GM12878 (cell line): Measurements from ENCODE around the gene SYNGAP1. TPM values are rescaled to one million over a fixed set of nuclear protein-coding genes. Genes with fewer than 3 reads are reported as not detected.

Experiments used
- ATAC-seq: fragments of 200-7000 bp; cut with Tn5 transposase; 3 replicates; pipeline ENCODE4 v1.9.1; 2020; ENCODE audit warnings: mild to moderate bottlenecking, moderate library complexity
- BruUV-seq: library from RNA; stranded (reverse); fragments of 400-500 nt; replicated peaks from 2 replicates; lab custom pipeline; 2021; lab: Mats Ljungman, UMichigan
- CTCF ChIA-PET: fragments of 300-600 bp; sonication (Branson Sonifier 250); formaldehyde crosslinking; extraction: SDS; loops from one replicate; lab custom pipeline; 2021; ENCODE audit warnings: inconsistent platforms; lab: Yijun Ruan, JAX
- POLR2A ChIA-PET: fragments of 350-600 bp; formaldehyde crosslinking; extraction: SDS; loops from one replicate; lab custom pipeline; 2021; ENCODE audit warnings: inconsistent platforms; lab: Charles Lee
- RAD21 ChIA-PET: fragments of 300-600 bp; sonication (Branson Sonifier 250); formaldehyde crosslinking; loops from one replicate; lab custom pipeline; 2023; ENCODE audit warnings: antibody characterized with exemption; ENCODE audit not compliant: unreplicated experiment; lab: Charles Lee
- SMC1A ChIA-PET: fragments of 300-600 bp; sonication (Branson Sonifier 250); formaldehyde crosslinking; loops from one replicate; lab custom pipeline; 2023; ENCODE audit not compliant: unreplicated experiment, uncharacterized antibody; lab: Charles Lee
- DNase-seq: peaks from one replicate; pipeline ENCODE4 v3.0.0-alpha.2; 2011; ENCODE audit warnings: low read depth, low spot score
- FAIRE-seq: peaks from 3 replicates; lab custom pipeline; 2011; peaks lifted over from hg19 to GRCh38; lab: Jason Lieb, UNC
- H2AFZ ChIP-seq: 2 replicates; pipeline ENCODE4 v1.6.0; 2011; ENCODE audit warnings: low read depth, low read length, control low read depth; ENCODE audit not compliant: control insufficient read depth
- H3K27ac ChIP-seq: 2 replicates; pipeline ENCODE4 v1.5.1; 2011; ENCODE audit warnings: control low read depth; ENCODE audit not compliant: control insufficient read depth, insufficient read depth
- H3K27me3 ChIP-seq, 2 experiments: replicated peaks in 1 of 2; 2 replicates each; pipeline versions ENCODE4 v1.6.0 to v1.6.1; 2011; ENCODE audit warnings: low read length in 1 of 2; ENCODE audit not compliant: control insufficient read depth in 2 of 2, insufficient read depth in 2 of 2
- H3K36me3 ChIP-seq, 2 experiments: 2 replicates each; pipeline ENCODE4 v1.5.1; 2011; ENCODE audit warnings: low read length in 1 of 2; ENCODE audit not compliant: control insufficient read depth in 2 of 2, insufficient read depth in 2 of 2
- H3K4me1 ChIP-seq: 2 replicates; pipeline ENCODE4 v1.6.1; 2011; ENCODE audit warnings: mild to moderate bottlenecking, low read length, moderate library complexity, mixed read lengths; ENCODE audit not compliant: control insufficient read depth, insufficient read depth
- H3K4me2 ChIP-seq: 2 replicates; pipeline ENCODE4 v1.6.0; 2011; ENCODE audit warnings: control low read depth; ENCODE audit not compliant: control insufficient read depth, insufficient read depth
- H3K4me3 ChIP-seq: fragments of 200-600 bp; sonication (generic); 2 replicates; pipeline ENCODE4 v1.5.1; 2016
- H3K79me2 ChIP-seq: 2 replicates; pipeline ENCODE4 v1.6.0; 2011; ENCODE audit warnings: low read length; ENCODE audit not compliant: control insufficient read depth, insufficient read depth
- H3K9ac ChIP-seq: 2 replicates; pipeline ENCODE4 v1.8.0; 2011; ENCODE audit warnings: low read length, control low read depth, mixed read lengths; ENCODE audit not compliant: control insufficient read depth, insufficient read depth
- H3K9me3 ChIP-seq: replicated peaks from 3 replicates; pipeline ENCODE4 v1.5.1; 2011; ENCODE audit warnings: mild to moderate bottlenecking, low read length; ENCODE audit not compliant: control insufficient read depth, insufficient read depth
- H4K20me1 ChIP-seq: 2 replicates; pipeline ENCODE4 v1.6.0; 2011; ENCODE audit not compliant: control insufficient read depth, insufficient read depth
- CHD4 ChIP-seq: fragments of 200-600 bp; sonication (generic); IDR thresholded peaks from 2 replicates; pipeline ENCODE4 v1.6.1; 2016; ENCODE audit warnings: mild to moderate bottlenecking
- CREB1 ChIP-seq: IDR thresholded peaks from 2 replicates; pipeline ENCODE4 v1.6.1; 2012; ENCODE audit warnings: low read depth, mild to moderate bottlenecking, inconsistent platforms
- GABPA ChIP-seq: IDR thresholded peaks from 2 replicates; pipeline ENCODE4 v1.6.1; 2014; ENCODE audit warnings: antibody characterized with exemption, low read depth, mild to moderate bottlenecking, inconsistent platforms
- MXI1 ChIP-seq: fragments of 150-350 bp; IDR thresholded peaks from 2 replicates; pipeline ENCODE4 v1.6.1; 2011; ENCODE audit warnings: low read depth, mild to moderate bottlenecking, inconsistent platforms, low read length, improper control_type of control experiment
- WGBS: methylation state at CpG from one replicate; pipeline ENCODE4 v1.1.6; 2016; ENCODE audit warnings: low lambda C conversion rate; ENCODE audit not compliant: insufficient replicate concordance, insufficient coverage; ENCODE audit errors: missing lambda C conversion rate; 5-methylcytosine and 5-hydroxymethylcytosine counted together
- in situ Hi-C: fragments of 300-500 bp; cut with MboI; formaldehyde crosslinking; loops from 9 replicates; pipeline ENCODE4 v1.14.3; 2018; ENCODE audit warnings: mixed read lengths
- intact Hi-C: fragments of 100-400 bp; cut with micrococcal nuclease; formaldehyde crosslinking; loops from one replicate; pipeline ENCODE4 v1.14.2; 2022; ENCODE audit not compliant: unreplicated experiment
- polyA plus RNA-seq, 11 experiments: library from polyadenylated mRNA; depleted of rRNA in 4 of 11; unstranded in 6 of 11; stranded (reverse) in 5 of 11; fragments of >200 nt; fragmentation: Nextera tagmentation in 4 of 11; fragmentation: Illumina TruSeq in 1 of 11; extraction: Ambion mirVana in 4 of 11; extraction: Trizol in 1 of 11; gene quantifications; 1 replicate in 1 of 11; 2 replicates in 10 of 11; pipeline versions ENCODE4 v1.2.1 to v1.2.3, GENCODE V29; 2011 to 2016; ENCODE audit warnings: inconsistent platforms in 2 of 11, missing spikeins in 2 of 11, low read depth in 1 of 11
- total RNA-seq, 4 experiments: library from RNA; depleted of rRNA in 3 of 4; stranded (reverse); fragments of >200 nt in 3 of 4; fragmentation: Illumina TruSeq in 1 of 4; extraction: Trizol in 1 of 4; gene quantifications; 2 replicates each; pipeline versions ENCODE4 v1.2.1 to v1.2.3, GENCODE V29; 2013 to 2021

Gene SYNGAP1
- total and polyA plus RNA-seq, 10 of the 15 experiments (the other 5 are each of a cell fraction or from before 2014, with no cell fraction given): 0.05 to 9.2 (median 1.2) TPM

DNA sequence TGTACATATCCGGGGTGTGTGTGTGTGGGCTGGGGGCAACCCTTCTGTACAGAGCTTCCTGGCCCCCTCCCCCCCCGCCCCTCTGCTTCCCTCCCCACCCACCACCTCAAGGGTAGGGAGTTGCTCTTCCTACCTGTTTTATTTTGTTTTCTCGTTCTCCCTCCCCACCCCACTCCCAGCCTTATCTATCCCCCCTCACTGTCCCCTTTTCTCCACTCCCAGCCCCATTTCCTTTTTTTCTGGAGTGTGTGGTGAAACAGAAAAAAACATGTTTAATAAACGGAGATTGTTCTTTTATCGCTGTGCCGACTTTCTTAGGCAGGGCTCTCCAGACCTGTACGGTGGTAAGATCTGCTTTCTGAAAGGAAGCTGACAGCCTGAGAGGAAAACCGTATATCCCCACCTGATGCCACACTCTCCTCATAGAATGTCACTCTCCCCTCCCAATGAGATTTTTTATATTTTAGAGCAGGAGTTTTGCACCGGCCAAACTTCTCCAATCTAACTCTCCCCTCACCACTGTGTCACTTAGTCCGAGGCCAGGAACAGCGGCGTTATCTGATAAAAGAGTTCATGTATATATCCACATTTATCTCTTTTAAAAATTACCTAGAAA is 33.6 kb downstream of the SYNGAP1 start:
- Histone ChIP-seq H3K4me3 (peak overlapping the region; percentile 86), H3K36me3 (no peaks in the 10 kb centered on the region; a peak in 1 of 4 replicates), H3K27ac (peak overlapping the region; percentile 81), H4K20me1 (no peaks in the 10 kb centered on the region), H3K4me1 (peaks cover 3% of the 10 kb centered on the region; the same call in 1 of the 2 replicates), H3K79me2 (peaks cover 17% of the 10 kb centered on the region), H3K4me2 (peak overlapping the region; percentile 98), H3K9ac (peak overlapping the region; percentile 96), H3K9me3 (no peaks in the 10 kb centered on the region), H3K27me3 (no peaks in the 10 kb centered on the region), H2AFZ (peak overlapping the region; percentile 88)
- ChIA-PET POLR2A (interaction anchor here (0.7 to 2.0 kb wide), 4 partner anchors 35 to 126 kb away, joined by 3 to 5 read pairs (median 4); partner anchors contain the start of gene BAK1), SMC1A (interaction anchor here (0.9 to 1.2 kb wide), 3 partner anchors 21 to 132 kb away, joined by 3 to 5 read pairs (median 4); no protein-coding TSS in a partner anchor), RAD21 (interaction anchor here (0.5 to 2.2 kb wide), 8 partner anchors 23 to 126 kb away, joined by 3 to 15 read pairs (median 4); partner anchors contain the start of gene BAK1), CTCF (interaction anchor here (0.7 to 1.4 kb wide), 4 partner anchors 13 to 133 kb away, joined by 3 to 8 read pairs (median 3); partner anchors contain the start of gene CUTA)
- DNase-seq: no peak
- 1% methylated on average over 10 of the region's 12 CpGs for WGBS
- in situ Hi-C loops: no loop called here
- TF ChIP-seq GABPA (no peak), CREB1 (no peak), CHD4 (no peak), MXI1 (no peak)
- FAIRE-seq: no peak
- BruUV-seq: no TSS peak
- intact Hi-C loops: loop anchor here (1.0 kb wide), 1 partner anchor 43 kb away; no protein-coding TSS in a partner anchor
- 0 out of 3 replicates have a peak, but pooled peaks have one; percentile 3 for ATAC-seq
